Neural cell (in vitro differentiated cells): ENCODE results near the gene OR5A2.
"Not testable (repeated sequence)": the region's sequence is repeated elsewhere in the genome, so short reads cannot be mapped to it uniquely, and the experiment has no call there.

Source experiments
- EP300 ChIP-seq: fragments of 450-650 bp; conservative IDR thresholded peaks from 2 replicates; pipeline ENCODE4 v1.6.1; 2014; ENCODE audit warnings: antibody characterized with exemption, mild to moderate bottlenecking, moderate library complexity; ENCODE audit not compliant: poor library complexity, severe bottlenecking
- EZH2 ChIP-seq: fragments of 200-600, 300-800 bp; shearing (Covaris generic), sonication (generic); IDR thresholded peaks from 2 replicates; pipeline ENCODE4 v1.6.1; 2014; ENCODE audit warnings: antibody characterized with exemption, low read length, borderline replicate concordance, mild to moderate bottlenecking; ENCODE audit not compliant: insufficient read depth, poor library complexity, severe bottlenecking
- POLR2AphosphoS5 ChIP-seq: IDR thresholded peaks from 2 replicates; pipeline ENCODE4 v1.6.1; 2012
- RAD21 ChIP-seq: fragments of 450-650 bp; conservative IDR thresholded peaks from 2 replicates; pipeline ENCODE4 v1.6.1; 2014; ENCODE audit warnings: antibody characterized with exemption, mild to moderate bottlenecking, moderate library complexity
- REST ChIP-seq: IDR thresholded peaks from 2 replicates; pipeline ENCODE4 v1.6.1; 2012; ENCODE audit warnings: borderline replicate concordance
- SMC3 ChIP-seq: fragments of 450-650 bp; conservative IDR thresholded peaks from 2 replicates; pipeline ENCODE4 v1.6.1; 2014; ENCODE audit warnings: antibody characterized with exemption, mild to moderate bottlenecking, moderate library complexity; ENCODE audit not compliant: poor library complexity
- TAF1 ChIP-seq: IDR thresholded peaks from 2 replicates; pipeline ENCODE4 v1.6.1; 2012; ENCODE audit warnings: low read depth
- TF ChIP-seq, protein P1 (sequence below): fragments of 450-650 bp; IDR thresholded peaks from 2 replicates; pipeline ENCODE4 v1.5.1; 2014; ENCODE audit warnings: antibody characterized with exemption, mild to moderate bottlenecking, moderate library complexity; ENCODE audit not compliant: poor library complexity, severe bottlenecking

GRCh38 chr11:59445624-59446023 lies 19.4 kb upstream of the OR5A2 start:
- TF ChIP-seq, protein P1, sequence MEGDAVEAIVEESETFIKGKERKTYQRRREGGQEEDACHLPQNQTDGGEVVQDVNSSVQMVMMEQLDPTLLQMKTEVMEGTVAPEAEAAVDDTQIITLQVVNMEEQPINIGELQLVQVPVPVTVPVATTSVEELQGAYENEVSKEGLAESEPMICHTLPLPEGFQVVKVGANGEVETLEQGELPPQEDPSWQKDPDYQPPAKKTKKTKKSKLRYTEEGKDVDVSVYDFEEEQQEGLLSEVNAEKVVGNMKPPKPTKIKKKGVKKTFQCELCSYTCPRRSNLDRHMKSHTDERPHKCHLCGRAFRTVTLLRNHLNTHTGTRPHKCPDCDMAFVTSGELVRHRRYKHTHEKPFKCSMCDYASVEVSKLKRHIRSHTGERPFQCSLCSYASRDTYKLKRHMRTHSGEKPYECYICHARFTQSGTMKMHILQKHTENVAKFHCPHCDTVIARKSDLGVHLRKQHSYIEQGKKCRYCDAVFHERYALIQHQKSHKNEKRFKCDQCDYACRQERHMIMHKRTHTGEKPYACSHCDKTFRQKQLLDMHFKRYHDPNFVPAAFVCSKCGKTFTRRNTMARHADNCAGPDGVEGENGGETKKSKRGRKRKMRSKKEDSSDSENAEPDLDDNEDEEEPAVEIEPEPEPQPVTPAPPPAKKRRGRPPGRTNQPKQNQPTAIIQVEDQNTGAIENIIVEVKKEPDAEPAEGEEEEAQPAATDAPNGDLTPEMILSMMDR, result not testable (repeated sequence)
- not testable (repeated sequence) for TF ChIP-seq EP300, REST, EZH2, TAF1, RAD21, POLR2AphosphoS5, SMC3
